Ishikawa (cell line): Measurements from ENCODE around the gene KRTAP5-11.

ENCODE experiments used
- CEBPB ChIP-seq: IDR thresholded peaks from 2 replicates; pipeline ENCODE4 v1.6.1; 2012
- CREB1 ChIP-seq: IDR thresholded peaks from 2 replicates; pipeline ENCODE4 v1.6.1; 2012; ENCODE audit warnings: low read depth
- EGR1 ChIP-seq: IDR thresholded peaks from 2 replicates; pipeline ENCODE4 v1.6.1; 2012
- EP300 ChIP-seq: IDR thresholded peaks from 2 replicates; pipeline ENCODE4 v1.6.1; 2012; ENCODE audit warnings: borderline replicate concordance
- FOXM1 ChIP-seq: IDR thresholded peaks from 2 replicates; pipeline ENCODE4 v1.6.1; 2012; ENCODE audit warnings: low read depth, borderline replicate concordance
- MAX ChIP-seq: IDR thresholded peaks from 2 replicates; pipeline ENCODE4 v1.6.1; 2012
- NFIC ChIP-seq: IDR thresholded peaks from 2 replicates; pipeline ENCODE4 v1.6.1; 2012
- RAD21 ChIP-seq: IDR thresholded peaks from 2 replicates; pipeline ENCODE4 v1.6.1; 2012; ENCODE audit warnings: low read depth
- REST ChIP-seq: IDR thresholded peaks from 2 replicates; pipeline ENCODE4 v1.6.1; 2012; ENCODE audit warnings: low read depth, mild to moderate bottlenecking
- TAF1 ChIP-seq: IDR thresholded peaks from 2 replicates; pipeline ENCODE4 v1.6.1; 2012; ENCODE audit warnings: low read depth, mild to moderate bottlenecking
- TCF12 ChIP-seq: IDR thresholded peaks from 2 replicates; pipeline ENCODE4 v1.6.1; 2012; ENCODE audit warnings: low read depth
- TEAD4 ChIP-seq: IDR thresholded peaks from 2 replicates; pipeline ENCODE4 v1.6.1; 2012
- USF1 ChIP-seq: IDR thresholded peaks from 2 replicates; pipeline ENCODE4 v1.6.1; 2012
- YY1 ChIP-seq: IDR thresholded peaks from 2 replicates; pipeline ENCODE4 v1.6.1; 2012; ENCODE audit warnings: low read depth
- ZBTB7A ChIP-seq: IDR thresholded peaks from 2 replicates; pipeline ENCODE4 v1.6.1; 2012; ENCODE audit warnings: low read depth

The KRTAP5-11 gene

GRCh38 chr11:71555508-71555907 is 27.2 kb downstream of the KRTAP5-11 start:
- no peak for TF ChIP-seq CEBPB
- TF ChIP-seq CREB1 = no peak
- TF ChIP-seq TCF12 = no peak
- no peak for TF ChIP-seq ZBTB7A
- no peak for TF ChIP-seq EGR1
- TF ChIP-seq FOXM1 = no peak
- TF ChIP-seq REST = no peak
- TF ChIP-seq TEAD4 = no peak
- TF ChIP-seq YY1 = no peak
- TF ChIP-seq NFIC = no peak
- TF ChIP-seq EP300 = no peak
- no peak for TF ChIP-seq TAF1
- TF ChIP-seq RAD21 = no peak
- no peak for TF ChIP-seq USF1
- TF ChIP-seq MAX = no peak

GRCh38 chr11:71554996-71555395 is 27.7 kb downstream of the KRTAP5-11 start:
- TF ChIP-seq REST = no peak
- TF ChIP-seq FOXM1 = no peak
- no peak for TF ChIP-seq ZBTB7A
- no peak for TF ChIP-seq CREB1
- no peak for TF ChIP-seq TEAD4
- no peak for TF ChIP-seq MAX
- no peak for TF ChIP-seq EP300
- no peak for TF ChIP-seq TAF1
- no peak for TF ChIP-seq NFIC
- TF ChIP-seq EGR1 = no peak
- no peak for TF ChIP-seq YY1
- TF ChIP-seq USF1 = no peak
- no peak for TF ChIP-seq RAD21
- no peak for TF ChIP-seq TCF12
- no peak for TF ChIP-seq CEBPB

GRCh38 chr11:71551711-71552110 is 31.0 kb downstream of the KRTAP5-11 start:
- no peak for TF ChIP-seq NFIC

- TF ChIP-seq MAX = no peak
- TF ChIP-seq CEBPB = no peak
- no peak for TF ChIP-seq USF1
- TF ChIP-seq NFIC = no peak
- TF ChIP-seq TAF1 = no peak
Measured at GRCh38 chr11:71548716-71549151, 33.9 kb downstream of the KRTAP5-11 start.

- TF ChIP-seq USF1 (no peak), TEAD4 (no peak), TCF12 (no peak), FOXM1 (no peak), MAX (no peak)
Measured at GRCh38 chr11:71548120-71548519, 34.6 kb downstream of the KRTAP5-11 start, which contains the start of gene KRTAP5-9. KRTAP5-9 (plus strand) TSS chr11:71548420; CDS start chr11:71548658, 238 bp downstream.
